Activated naive CD4-positive, alpha-beta T cell treated with anti-CD3 and anti-CD28 coated beads, Interleukin-2, amount 10 ng/mL, durations not matched to agents 7 days and 5 days (primary cell): Measurements from ENCODE around the gene ATP13A2.

ENCODE experiments used
- CTCF ChIA-PET: fragments of 350-600 bp; sonication (Branson Sonifier 250); formaldehyde crosslinking; loops from one replicate; lab custom pipeline; 2021; ENCODE audit warnings: antibody characterized with exemption; lab: Charles Lee
- DNase-seq: peaks from one replicate; pipeline ENCODE4 v3.0.0-alpha.2; 2020
- H3K27ac Mint-ChIP-seq: one replicate; pipeline ENCODE4 v1.8.0; 2021; ENCODE audit warnings: mild to moderate bottlenecking, moderate library complexity, mixed read lengths
- H3K27me3 Mint-ChIP-seq: one replicate; pipeline ENCODE4 v1.8.0; 2021; ENCODE audit warnings: mild to moderate bottlenecking, mixed read lengths
- H3K36me3 Mint-ChIP-seq: one replicate; pipeline ENCODE4 v1.8.0; 2021; ENCODE audit warnings: mixed read lengths
- H3K4me1 Mint-ChIP-seq: one replicate; pipeline ENCODE4 v1.8.0; 2021; ENCODE audit warnings: mixed read lengths
- H3K4me3 Mint-ChIP-seq: one replicate; pipeline ENCODE4 v1.8.0; 2021; ENCODE audit warnings: mild to moderate bottlenecking, moderate library complexity, mixed read lengths
- H3K9me3 Mint-ChIP-seq: one replicate; pipeline ENCODE4 v1.8.0; 2021; ENCODE audit warnings: mixed read lengths

ATP13A2 gene

DNA sequence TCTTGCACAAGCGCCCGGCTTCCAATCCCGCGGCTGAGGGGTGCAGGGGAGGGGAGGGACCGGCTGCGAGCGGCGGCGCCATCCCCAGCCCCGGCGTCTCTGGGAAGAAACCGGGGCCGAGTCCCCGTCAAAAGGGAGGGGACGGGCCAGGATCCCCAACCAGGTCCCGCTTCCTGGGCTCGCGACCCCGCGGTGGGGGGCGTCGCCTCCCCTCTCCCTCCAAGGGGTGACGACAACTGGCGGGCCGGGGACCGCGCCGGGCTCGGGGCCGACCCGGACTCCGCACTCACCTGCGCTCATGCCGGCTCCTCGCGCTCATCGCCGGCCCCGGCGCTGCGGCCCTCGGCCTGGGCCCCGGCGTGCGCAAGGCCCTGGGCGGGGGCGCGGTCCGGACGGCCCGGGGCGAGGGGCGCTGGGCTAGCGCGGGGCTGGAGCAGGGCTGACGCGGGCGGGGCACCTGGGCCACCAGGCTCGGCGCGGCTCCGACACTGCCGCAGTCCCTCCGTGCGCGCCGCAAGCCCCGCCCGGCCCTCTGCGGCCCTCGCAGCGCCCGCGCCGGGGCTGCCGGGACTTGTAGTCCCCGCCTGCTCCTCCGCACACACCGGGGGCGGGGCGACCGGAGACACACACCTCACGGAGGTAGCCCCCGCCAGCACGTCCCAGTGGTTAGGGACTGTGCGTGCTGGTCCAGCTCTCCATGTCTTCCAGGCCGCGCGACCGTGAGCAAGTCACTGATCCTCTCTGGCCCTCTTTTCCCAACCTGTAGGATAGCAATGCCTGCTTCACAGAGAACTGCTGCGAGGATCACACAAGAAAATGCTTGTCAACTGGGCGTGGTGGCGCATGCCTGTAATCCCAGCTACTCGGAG, at the start of gene ATP13A2:
Gene ATP13A2 (minus strand): TSS at position 490 of the 869 bp plus-strand sequence. CDS start 190 bp downstream, at position 300.
- Mint-ChIP-seq H3K27me3 (peaks cover 16% of the 10 kb centered on the region), H3K4me1 (peaks cover 29% of the 10 kb centered on the region), H3K27ac (peak within 1 kb of the TSS; percentile 75), H3K36me3 (peaks cover 3% of the 10 kb centered on the region), H3K9me3 (no peaks in the 10 kb centered on the region), H3K4me3 (peak within 1 kb of the TSS; percentile 83)
- DNase-seq, result peak; percentile 89
- CTCF ChIA-PET, result no interaction called here

DNA sequence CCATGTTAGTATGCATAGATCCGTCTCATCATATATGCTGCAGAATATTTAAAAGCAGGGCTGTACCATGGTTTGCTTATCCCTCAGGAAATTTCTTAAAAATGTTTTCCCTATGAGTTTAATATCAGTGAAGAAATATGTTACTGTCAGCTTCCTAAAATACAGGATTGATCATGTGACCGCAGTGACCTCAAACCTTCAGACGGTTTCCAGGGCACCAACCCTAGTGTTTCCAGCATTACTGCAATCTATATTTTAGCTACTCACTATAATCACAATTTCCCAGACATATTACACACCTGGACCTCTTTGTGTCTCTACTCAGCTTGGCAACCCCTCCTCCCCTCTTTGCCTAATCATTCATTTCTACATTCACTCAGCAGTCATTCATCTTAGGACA, 49.8 kb upstream of the ATP13A2 start:
- no peak overlapping the region for H3K27ac Mint-ChIP-seq
- CTCF ChIA-PET, result interaction anchor here (0.8 to 4.1 kb wide), 5 partner anchors 14 to 110 kb away, joined by 3 to 33 read pairs (median 4); no protein-coding TSS in a partner anchor
- DNase-seq, result no peak
- H3K27me3 Mint-ChIP-seq, result peaks cover 31% of the 10 kb centered on the region
- no peak overlapping the region for H3K4me3 Mint-ChIP-seq
- H3K36me3 Mint-ChIP-seq, result peaks cover 1% of the 10 kb centered on the region
- peaks cover 7% of the 10 kb centered on the region for H3K4me1 Mint-ChIP-seq
- H3K9me3 Mint-ChIP-seq, result peaks cover 6% of the 10 kb centered on the region

DNA sequence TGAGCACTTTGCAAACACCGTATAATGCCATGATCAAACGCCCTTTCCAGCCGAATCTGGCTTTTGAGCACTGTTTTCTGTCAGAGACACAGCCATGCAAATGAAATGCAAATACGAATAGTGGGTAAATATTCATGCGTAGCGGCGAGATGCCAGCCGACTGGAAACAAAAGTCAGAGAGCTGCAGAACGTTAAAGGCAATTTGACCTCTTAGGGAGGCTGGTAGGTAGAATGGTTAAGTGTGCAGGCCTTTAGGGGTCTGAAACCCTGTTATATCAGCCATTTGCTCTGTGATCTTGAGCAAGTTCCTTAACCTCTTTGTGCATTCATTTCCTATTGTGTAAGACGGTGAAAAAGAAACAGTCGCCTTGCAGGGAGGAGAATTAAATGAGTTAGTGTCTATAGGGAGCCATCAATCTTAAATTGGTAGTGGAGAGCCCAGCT, 48.6 kb upstream of the ATP13A2 start:
- peaks cover 7% of the 10 kb centered on the region for H3K4me1 Mint-ChIP-seq
- peaks cover 1% of the 10 kb centered on the region for H3K36me3 Mint-ChIP-seq
- no peak overlapping the region for H3K4me3 Mint-ChIP-seq
- H3K27me3 Mint-ChIP-seq, result peaks cover 36% of the 10 kb centered on the region
- no peak for DNase-seq
- CTCF ChIA-PET, result interaction anchor here (0.7 to 4.1 kb wide), 4 partner anchors 15 to 178 kb away, joined by 3 to 33 read pairs (median 4); no protein-coding TSS in a partner anchor
- peaks cover 6% of the 10 kb centered on the region for H3K9me3 Mint-ChIP-seq
- H3K27ac Mint-ChIP-seq, result no peak overlapping the region

GRCh38 chr1:17059391-17060305, 47.9 kb upstream of the ATP13A2 start:
- H3K27ac Mint-ChIP-seq, result no peak overlapping the region
- H3K27me3 Mint-ChIP-seq, result peaks cover 36% of the 10 kb centered on the region
- peaks cover 6% of the 10 kb centered on the region for H3K9me3 Mint-ChIP-seq
- peaks cover 7% of the 10 kb centered on the region for H3K4me1 Mint-ChIP-seq
- peaks cover 1% of the 10 kb centered on the region for H3K36me3 Mint-ChIP-seq
- CTCF ChIA-PET, result interaction anchor here (0.7 to 4.1 kb wide), 4 partner anchors 16 to 178 kb away, joined by 3 to 33 read pairs (median 4); no protein-coding TSS in a partner anchor
- peak; percentile 61 for DNase-seq
- no peak overlapping the region for H3K4me3 Mint-ChIP-seq

DNA sequence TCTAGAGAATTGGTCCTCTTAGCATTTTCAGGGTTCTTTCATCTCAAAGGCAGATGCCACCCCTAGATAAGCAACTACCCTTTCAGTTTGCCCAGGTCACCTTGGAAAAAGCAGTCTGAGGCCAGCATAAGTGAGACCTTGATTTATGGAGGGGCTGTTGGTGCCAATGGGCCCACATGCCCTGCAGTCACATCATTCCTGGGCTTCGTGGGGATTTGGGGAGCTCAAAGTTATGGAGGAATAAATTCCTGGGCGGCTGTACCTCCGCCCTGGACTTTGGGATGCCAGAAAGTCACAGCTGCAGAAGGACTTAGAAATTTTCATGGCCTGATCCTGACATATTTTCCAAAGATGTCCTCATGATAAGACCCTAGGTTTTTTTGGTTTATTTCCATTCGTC, 44.8 kb upstream of the ATP13A2 start:
- Mint-ChIP-seq H3K4me1 (peaks cover 23% of the 10 kb centered on the region), H3K9me3 (no peaks in the 10 kb centered on the region), H3K4me3 (no peak overlapping the region), H3K27ac (no peak overlapping the region), H3K27me3 (peaks cover 28% of the 10 kb centered on the region), H3K36me3 (peaks cover 3% of the 10 kb centered on the region)
- DNase-seq, result no peak
- CTCF ChIA-PET, result interaction anchor here (1.1 kb wide), 1 partner anchor 19 kb away, joined by 3 read pairs; no protein-coding TSS in a partner anchor

DNA sequence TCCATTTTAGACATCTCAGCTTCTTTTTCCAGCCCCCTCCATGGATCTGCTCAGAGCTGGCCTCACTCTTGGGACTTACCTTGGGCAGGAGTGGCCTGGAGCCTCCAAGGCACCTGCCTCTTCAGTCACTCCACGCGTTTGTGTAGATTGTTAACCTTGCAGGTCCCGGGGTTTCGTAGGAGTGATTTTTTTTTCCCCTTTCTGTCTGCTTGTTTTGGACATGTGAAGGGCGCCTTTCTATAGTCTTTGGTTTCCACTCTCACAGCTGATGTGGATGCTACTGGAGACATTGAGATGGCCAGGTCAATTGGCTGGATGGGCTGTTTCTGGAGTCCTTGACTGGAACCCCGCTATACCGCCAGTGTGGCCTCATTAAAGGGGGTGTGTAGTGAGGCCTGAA, 44.1 kb upstream of the ATP13A2 start:
- no peak overlapping the region for H3K27ac Mint-ChIP-seq
- peaks cover 31% of the 10 kb centered on the region for H3K4me1 Mint-ChIP-seq
- peaks cover 28% of the 10 kb centered on the region for H3K27me3 Mint-ChIP-seq
- peaks cover 8% of the 10 kb centered on the region for H3K36me3 Mint-ChIP-seq
- no peak for DNase-seq
- no peaks in the 10 kb centered on the region for H3K9me3 Mint-ChIP-seq
- CTCF ChIA-PET, result no interaction called here
- H3K4me3 Mint-ChIP-seq, result no peak overlapping the region

GRCh38 chr1:17053685-17054410, 42.1 kb upstream of the ATP13A2 start, which contains the start of gene SDHB:
Gene SDHB, minus strand, starts transcription at chr1:17054032. Its CDS starts 13 bp downstream, at chr1:17054019.
- Mint-ChIP-seq H3K27me3 (peaks cover 21% of the 10 kb centered on the region), H3K36me3 (peaks cover 9% of the 10 kb centered on the region), H3K4me3 (peak within 1 kb of the TSS; percentile 99), H3K4me1 (peaks cover 33% of the 10 kb centered on the region), H3K9me3 (no peaks in the 10 kb centered on the region), H3K27ac (peak within 1 kb of the TSS; percentile 95)
- CTCF ChIA-PET, result no interaction called here
- DNase-seq, result peak; percentile 99

DNA sequence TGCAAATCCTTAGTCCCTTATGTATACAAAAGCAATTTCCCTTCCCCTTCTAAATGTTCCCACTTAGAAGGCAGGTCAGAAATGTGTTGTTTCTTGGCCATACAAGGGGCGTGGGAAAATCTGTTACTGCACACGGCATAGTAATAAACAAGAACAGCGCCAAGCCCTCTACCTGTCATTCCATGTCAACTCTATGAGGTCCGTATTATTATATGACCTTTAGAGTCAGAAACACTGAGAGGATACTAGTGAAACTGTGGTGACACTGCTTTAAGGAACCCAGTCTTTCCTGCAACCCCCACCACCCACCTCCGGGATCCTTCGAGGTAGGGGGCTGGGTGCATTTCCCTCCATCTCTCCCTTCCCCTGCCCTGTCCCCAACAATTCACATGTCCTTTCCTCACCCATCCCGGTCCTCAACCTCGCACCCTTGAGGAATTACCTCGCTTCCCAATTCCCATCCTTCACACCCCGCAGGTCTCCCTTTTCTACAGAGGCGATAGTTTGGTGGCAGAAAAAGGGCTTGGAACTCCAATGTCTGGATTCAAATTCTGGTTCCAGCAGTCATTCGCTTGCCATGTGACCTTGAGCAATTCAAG, 41.5 kb upstream of the ATP13A2 start:
- CTCF ChIA-PET, result no interaction called here
- H3K27ac Mint-ChIP-seq, result peak overlapping the region; percentile 95
- peaks cover 33% of the 10 kb centered on the region for H3K4me1 Mint-ChIP-seq
- no peaks in the 10 kb centered on the region for H3K9me3 Mint-ChIP-seq
- no peak for DNase-seq
- peaks cover 9% of the 10 kb centered on the region for H3K36me3 Mint-ChIP-seq
- peak overlapping the region; percentile 99 for H3K4me3 Mint-ChIP-seq
- peaks cover 20% of the 10 kb centered on the region for H3K27me3 Mint-ChIP-seq

- Mint-ChIP-seq H3K27ac (no peak overlapping the region), H3K27me3 (peaks cover 14% of the 10 kb centered on the region), H3K36me3 (peaks cover 9% of the 10 kb centered on the region), H3K4me3 (peak overlapping the region; percentile 99), H3K4me1 (peaks cover 36% of the 10 kb centered on the region), H3K9me3 (no peaks in the 10 kb centered on the region)
- CTCF ChIA-PET, result no interaction called here
- DNase-seq, result no peak
Measured at GRCh38 chr1:17052641-17053040, 40.9 kb upstream of the ATP13A2 start.

DNA sequence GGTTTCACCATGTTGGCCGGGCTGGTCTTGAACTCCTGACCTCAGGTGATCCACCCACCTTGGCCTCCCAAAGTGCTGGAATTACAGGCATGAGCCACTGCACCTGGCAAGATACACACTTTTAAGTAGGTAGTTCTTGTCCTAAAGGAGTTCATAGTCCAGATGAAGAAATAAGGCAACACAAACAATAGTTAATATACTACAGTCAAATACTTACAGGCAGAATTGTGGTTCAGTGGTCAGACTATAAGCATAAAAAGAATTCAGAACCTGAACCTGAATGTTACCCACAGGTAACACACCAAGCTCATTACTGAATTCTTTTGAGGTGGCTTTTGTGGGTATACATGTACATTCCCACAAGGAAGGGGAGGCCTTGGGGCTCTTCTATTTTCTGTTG, 40.3 kb upstream of the ATP13A2 start:
- Mint-ChIP-seq H3K27me3 (peaks cover 10% of the 10 kb centered on the region), H3K9me3 (no peaks in the 10 kb centered on the region), H3K4me3 (no peak overlapping the region), H3K36me3 (peaks cover 10% of the 10 kb centered on the region), H3K27ac (no peak overlapping the region), H3K4me1 (peaks cover 36% of the 10 kb centered on the region)
- no peak for DNase-seq
- CTCF ChIA-PET, result no interaction called here

DNA sequence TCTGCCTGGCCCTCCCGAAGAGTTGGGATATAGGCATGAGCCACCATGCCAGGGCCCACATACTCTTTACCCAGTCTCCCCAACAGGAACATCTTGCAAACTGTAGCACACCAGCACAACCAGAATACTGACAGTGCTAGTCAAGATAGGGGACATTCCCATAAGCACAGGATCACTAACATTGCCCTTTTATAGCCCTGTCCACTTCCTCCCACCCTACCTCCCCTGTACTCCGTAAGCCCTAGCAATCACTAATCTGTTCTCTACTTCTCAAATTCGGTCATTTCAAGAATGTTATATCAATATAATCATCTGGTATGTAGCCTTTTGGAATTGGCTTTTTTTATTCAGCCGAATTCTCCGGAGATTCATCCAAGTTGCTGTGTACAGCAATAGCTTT, 36.2 kb upstream of the ATP13A2 start:
- Mint-ChIP-seq H3K9me3 (no peaks in the 10 kb centered on the region), H3K4me3 (no peak overlapping the region), H3K36me3 (peaks cover 25% of the 10 kb centered on the region), H3K27ac (no peak overlapping the region), H3K4me1 (peaks cover 34% of the 10 kb centered on the region), H3K27me3 (no peaks in the 10 kb centered on the region)
- DNase-seq, result no peak
- CTCF ChIA-PET, result interaction anchor here (0.6 to 2.8 kb wide), 8 partner anchors 14 to 99 kb away, joined by 3 to 32 read pairs (median 3); no protein-coding TSS in a partner anchor

- H3K36me3 Mint-ChIP-seq, result peaks cover 28% of the 10 kb centered on the region
- no peak for DNase-seq
- H3K27ac Mint-ChIP-seq, result no peak overlapping the region
- peaks cover 21% of the 10 kb centered on the region for H3K4me1 Mint-ChIP-seq
- no peaks in the 10 kb centered on the region for H3K9me3 Mint-ChIP-seq
- H3K4me3 Mint-ChIP-seq, result no peak overlapping the region
- H3K27me3 Mint-ChIP-seq, result no peaks in the 10 kb centered on the region
- CTCF ChIA-PET, result interaction anchor here (0.7 to 2.8 kb wide), 10 partner anchors 9 to 100 kb away, joined by 3 to 32 read pairs (median 4); no protein-coding TSS in a partner anchor
Measured at GRCh38 chr1:17046334-17046657, 34.6 kb upstream of the ATP13A2 start.
